Measurements from ENCODE around the gene GMEB2.
"Not testable (repeated sequence)": the region's sequence is repeated elsewhere in the genome, so short reads cannot be mapped to it uniquely, and the experiment has no call there.

DNA sequence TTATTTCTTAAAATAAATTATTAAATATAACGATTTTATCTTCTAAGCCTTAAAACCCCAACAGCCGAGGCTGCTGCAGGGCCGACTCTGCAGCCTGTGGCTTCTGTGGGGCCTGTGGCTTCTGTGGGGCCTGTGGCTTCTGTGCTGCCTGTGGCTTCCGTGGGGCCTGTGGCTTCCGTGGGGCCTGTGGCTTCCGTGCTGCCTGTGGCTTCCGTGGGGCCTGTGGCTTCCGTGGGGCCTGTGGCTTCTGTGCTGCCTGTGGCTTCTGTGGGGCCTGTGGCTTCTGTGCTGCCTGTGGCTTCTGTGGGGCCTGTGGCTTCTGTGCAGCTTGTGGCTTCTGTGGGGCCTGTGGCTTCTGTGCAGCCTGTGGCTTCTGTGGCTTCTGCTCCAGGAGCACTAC, 25.2 kb downstream of the GMEB2 start:
- TF ChIP-seq CTCF (conservative IDR thresholded peaks at IDR 0.05 in 1 of 2, IDR thresholded peaks at IDR 0.05 in 1 of 2; ENCODE audit: low read depth in 1 of 2, low read length in 2 of 2); EZH2 (IDR thresholded peaks at IDR 0.05; ENCODE audit: low read length, missing control alignments): not testable (repeated sequence)
